ACC112 (cell line): ENCODE measurements around the gene SUGCT.

ENCODE experiments used
- H2AFZ ChIP-seq: fragments of 200-600 bp; sonication (generic); one replicate; pipeline ENCODE4 v1.6.0; 2017; ENCODE audit warnings: antibody characterized with exemption, low read length; ENCODE audit not compliant: unreplicated experiment
- H3K27ac ChIP-seq: fragments of 200-600 bp; sonication (generic); 2 replicates; pipeline ENCODE4 v1.5.1; 2014; ENCODE audit warnings: low read depth, mild to moderate bottlenecking, antibody characterized with exemption, low read length, moderate library complexity
- H3K27me3 ChIP-seq: fragments of 200-600 bp; sonication (generic); 2 replicates; pipeline ENCODE4 v1.6.1; 2014; ENCODE audit warnings: mild to moderate bottlenecking, antibody characterized with exemption, low read length, moderate library complexity, mixed read lengths; ENCODE audit not compliant: insufficient read depth
- H3K36me3 ChIP-seq: fragments of 200-600 bp; sonication (generic); 2 replicates; pipeline ENCODE4 v1.6.1; 2016; ENCODE audit warnings: mild to moderate bottlenecking, antibody characterized with exemption, low read length, moderate library complexity, mixed read lengths; ENCODE audit not compliant: insufficient read depth
- H3K4me1 ChIP-seq: fragments of 200-600 bp; sonication (generic); one replicate; pipeline ENCODE4 v1.6.1; 2016; ENCODE audit warnings: low read length, mixed read lengths; ENCODE audit not compliant: insufficient read depth, unreplicated experiment, control insufficient read depth
- H3K4me3 ChIP-seq: fragments of 200-600 bp; sonication (generic); 2 replicates; pipeline ENCODE4 v1.5.1; 2014; ENCODE audit warnings: mild to moderate bottlenecking, low read depth, low read length
- H3K79me2 ChIP-seq: fragments of 200-600 bp; sonication (generic); one replicate; pipeline ENCODE4 v1.6.0; 2016; ENCODE audit warnings: low read length; ENCODE audit not compliant: control insufficient read depth, unreplicated experiment, insufficient read depth

The SUGCT gene

GRCh38 chr7:40833191-40833887 is 698.5 kb downstream of the SUGCT start:
- Histone ChIP-seq H3K4me3 (no peak overlapping the region), H3K4me1 (no peaks in the 10 kb centered on the region), H3K27me3 (no peaks in the 10 kb centered on the region), H3K36me3 (no peaks in the 10 kb centered on the region), H3K27ac (no peak overlapping the region), H2AFZ (no peak overlapping the region), H3K79me2 (no peaks in the 10 kb centered on the region)

GRCh38 chr7:40833888-40834234 is 699.1 kb downstream of the SUGCT start:
- Histone ChIP-seq H3K79me2 (no peaks in the 10 kb centered on the region), H3K4me3 (no peak overlapping the region), H2AFZ (no peak overlapping the region), H3K27me3 (no peaks in the 10 kb centered on the region), H3K36me3 (no peaks in the 10 kb centered on the region), H3K27ac (no peak overlapping the region), H3K4me1 (no peaks in the 10 kb centered on the region)

DNA sequence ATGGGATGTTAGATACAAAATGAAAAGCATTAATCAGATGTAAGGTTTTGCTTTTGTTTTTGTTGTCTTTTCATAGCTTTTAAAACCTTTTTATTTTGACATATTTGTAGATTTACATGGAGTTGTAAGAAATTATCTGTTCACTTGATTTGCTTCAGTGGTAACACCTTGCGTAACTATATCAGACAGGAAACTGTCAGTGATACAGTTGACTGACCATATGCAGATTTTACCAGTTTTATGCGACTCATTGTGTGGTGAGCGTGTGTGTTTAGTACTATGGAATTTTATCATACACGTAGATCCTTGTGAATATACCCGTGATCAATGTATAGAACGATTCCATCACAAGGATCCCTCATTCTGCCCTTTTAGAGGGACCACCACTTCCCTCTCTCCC is 701.4 kb downstream of the SUGCT start:
- Histone ChIP-seq H2AFZ (no peak overlapping the region), H3K36me3 (peaks cover 2% of the 10 kb centered on the region; the same call in 1 of the 2 replicates), H3K4me1 (no peaks in the 10 kb centered on the region), H3K27ac (no peak overlapping the region), H3K27me3 (no peaks in the 10 kb centered on the region), H3K79me2 (no peaks in the 10 kb centered on the region), H3K4me3 (no peak overlapping the region)

GRCh38 chr7:40839881-40840280 is 705.1 kb downstream of the SUGCT start:
- H3K79me2 ChIP-seq, result no peaks in the 10 kb centered on the region
- H3K36me3 ChIP-seq, result peaks cover 2% of the 10 kb centered on the region; the same call in 1 of the 2 replicates
- H3K27me3 ChIP-seq, result no peaks in the 10 kb centered on the region
- H3K27ac ChIP-seq, result 0 out of 2 replicates have a peak overlapping the region, but pooled peaks have one; percentile 15
- no peak overlapping the region for H3K4me3 ChIP-seq
- H2AFZ ChIP-seq, result no peak overlapping the region
- no peaks in the 10 kb centered on the region for H3K4me1 ChIP-seq

GRCh38 chr7:40840990-40841389 is 706.2 kb downstream of the SUGCT start:
- Histone ChIP-seq H3K4me3 (no peak overlapping the region), H2AFZ (no peak overlapping the region), H3K4me1 (no peaks in the 10 kb centered on the region), H3K79me2 (no peaks in the 10 kb centered on the region), H3K27me3 (no peaks in the 10 kb centered on the region), H3K36me3 (peaks cover 2% of the 10 kb centered on the region; the same call in 1 of the 2 replicates), H3K27ac (no peak overlapping the region)

- H3K79me2 ChIP-seq, result no peaks in the 10 kb centered on the region
- no peak overlapping the region for H2AFZ ChIP-seq
- H3K4me3 ChIP-seq, result no peak overlapping the region
- no peaks in the 10 kb centered on the region for H3K4me1 ChIP-seq
- H3K27me3 ChIP-seq, result no peaks in the 10 kb centered on the region
- no peak overlapping the region for H3K27ac ChIP-seq
- peaks cover 2% of the 10 kb centered on the region; the same call in 1 of the 2 replicates for H3K36me3 ChIP-seq
Measured at GRCh38 chr7:40842641-40843040, 707.8 kb downstream of the SUGCT start.

DNA sequence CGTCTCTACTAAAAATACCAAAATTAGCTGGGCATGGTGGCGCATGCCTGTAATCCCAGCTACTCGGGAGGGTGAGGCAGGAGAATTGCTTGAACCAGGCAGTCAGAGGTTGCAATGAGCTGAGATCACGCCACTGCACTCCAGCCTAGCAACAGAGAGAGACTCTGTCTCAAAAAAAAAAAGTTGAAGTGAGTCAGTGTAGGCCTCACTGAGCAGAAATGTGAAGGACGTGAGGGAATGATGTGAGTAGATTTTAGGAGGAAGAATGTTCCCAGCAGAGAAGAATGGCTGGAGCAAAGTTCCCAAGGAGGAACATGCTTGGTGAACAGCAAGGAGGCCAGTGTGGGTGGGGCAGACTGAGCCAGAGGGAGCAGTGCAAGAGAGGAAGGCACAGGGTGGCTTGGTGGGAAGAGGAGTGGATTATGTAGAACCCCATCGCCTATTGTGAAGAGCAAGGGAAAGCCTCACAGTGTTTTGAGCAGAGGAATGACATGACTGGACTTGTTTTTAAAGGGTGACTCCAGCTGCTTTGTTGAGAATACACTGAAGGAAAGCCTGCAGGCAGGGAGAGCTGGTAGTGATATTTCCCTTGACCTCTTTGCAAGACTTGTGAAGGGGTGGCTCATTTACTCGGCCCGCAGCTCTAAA is 708.7 kb downstream of the SUGCT start:
- Histone ChIP-seq H3K4me1 (no peaks in the 10 kb centered on the region), H3K27me3 (no peaks in the 10 kb centered on the region), H3K4me3 (no peak overlapping the region), H3K27ac (no peak overlapping the region), H2AFZ (no peak overlapping the region), H3K36me3 (peaks cover 2% of the 10 kb centered on the region; the same call in 1 of the 2 replicates), H3K79me2 (no peaks in the 10 kb centered on the region)

- Histone ChIP-seq H3K27ac (no peak overlapping the region), H3K4me3 (no peak overlapping the region), H3K4me1 (no peaks in the 10 kb centered on the region), H2AFZ (no peak overlapping the region), H3K36me3 (no peaks in the 10 kb centered on the region), H3K27me3 (no peaks in the 10 kb centered on the region), H3K79me2 (no peaks in the 10 kb centered on the region)
Measured at GRCh38 chr7:40845943-40846342, 711.1 kb downstream of the SUGCT start.

- no peaks in the 10 kb centered on the region for H3K27me3 ChIP-seq
- H3K27ac ChIP-seq, result no peak overlapping the region
- no peaks in the 10 kb centered on the region for H3K4me1 ChIP-seq
- no peaks in the 10 kb centered on the region for H3K36me3 ChIP-seq
- H2AFZ ChIP-seq, result no peak overlapping the region
- H3K4me3 ChIP-seq, result no peak overlapping the region
- H3K79me2 ChIP-seq, result no peaks in the 10 kb centered on the region
Measured at GRCh38 chr7:40847921-40848320, 713.1 kb downstream of the SUGCT start.

DNA sequence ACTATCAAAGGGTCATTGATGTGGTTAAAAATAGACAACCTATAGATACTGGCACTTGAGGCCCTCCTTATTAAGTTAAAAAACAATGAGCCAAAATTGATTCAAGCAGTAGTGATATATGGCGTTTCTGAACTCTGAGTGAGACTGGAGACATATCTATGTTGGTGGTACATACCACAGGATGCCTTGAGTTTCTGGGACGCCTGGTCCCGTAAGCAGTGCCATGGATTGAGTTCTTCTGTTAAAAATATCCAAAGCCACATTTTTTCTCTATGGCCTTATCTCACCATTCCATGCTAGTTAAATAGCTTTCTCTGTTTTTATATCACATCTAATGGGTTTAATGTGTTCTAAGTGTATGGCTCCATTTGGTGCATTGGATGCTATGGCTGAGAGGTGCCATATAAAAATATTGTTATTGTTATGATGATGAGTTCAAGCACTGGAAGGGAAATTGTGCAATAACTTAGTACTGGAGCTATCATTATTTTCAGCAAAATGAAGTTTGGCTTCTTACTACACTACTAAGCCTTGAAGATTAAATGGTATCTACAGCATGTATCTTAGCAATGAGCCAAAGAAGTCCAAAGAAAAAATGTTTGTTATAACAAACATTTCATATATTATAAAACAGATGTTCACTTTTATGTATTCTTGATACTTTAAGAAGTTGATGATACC is 713.9 kb downstream of the SUGCT start:
- Histone ChIP-seq H3K27ac (no peak overlapping the region), H3K4me3 (no peak overlapping the region), H3K36me3 (no peaks in the 10 kb centered on the region), H3K79me2 (no peaks in the 10 kb centered on the region), H3K27me3 (no peaks in the 10 kb centered on the region), H2AFZ (no peak overlapping the region), H3K4me1 (no peaks in the 10 kb centered on the region)

DNA sequence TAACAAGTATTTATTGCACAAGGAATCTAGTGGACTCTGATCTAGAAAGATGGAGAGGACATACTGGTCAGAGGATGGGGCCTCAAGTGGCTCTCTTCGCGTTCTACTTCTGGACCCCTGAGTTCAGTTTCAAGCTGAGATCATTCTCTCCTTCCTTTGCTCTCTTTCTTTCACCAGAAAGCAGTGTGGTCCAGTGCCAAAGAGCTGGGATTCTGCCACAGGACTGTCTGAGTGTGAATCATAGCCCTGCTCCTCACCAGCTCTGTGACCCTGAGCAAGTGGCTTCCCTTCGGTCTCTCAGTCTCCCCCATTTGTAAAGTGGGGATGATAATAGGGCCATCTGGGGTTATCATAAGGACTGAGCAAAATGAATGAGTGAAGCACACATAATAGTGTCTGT is 715.2 kb downstream of the SUGCT start:
- Histone ChIP-seq H3K79me2 (no peaks in the 10 kb centered on the region), H3K4me3 (no peak overlapping the region), H3K27me3 (no peaks in the 10 kb centered on the region), H3K27ac (no peak overlapping the region), H3K36me3 (no peaks in the 10 kb centered on the region), H3K4me1 (no peaks in the 10 kb centered on the region), H2AFZ (no peak overlapping the region)
